IPS-NIHi7 (cell line): ENCODE results near the gene FOXJ3.

Source experiments
- DNase-seq: peaks from one replicate; pipeline ENCODE4 v3.0.0; 2012; ENCODE audit warnings: mixed read lengths; ENCODE audit errors: extremely low spot score

The FOXJ3 gene

GRCh38 chr1:42311138-42311537 is 23.9 kb downstream of the FOXJ3 start:
- DNase-seq = no peak

DNA sequence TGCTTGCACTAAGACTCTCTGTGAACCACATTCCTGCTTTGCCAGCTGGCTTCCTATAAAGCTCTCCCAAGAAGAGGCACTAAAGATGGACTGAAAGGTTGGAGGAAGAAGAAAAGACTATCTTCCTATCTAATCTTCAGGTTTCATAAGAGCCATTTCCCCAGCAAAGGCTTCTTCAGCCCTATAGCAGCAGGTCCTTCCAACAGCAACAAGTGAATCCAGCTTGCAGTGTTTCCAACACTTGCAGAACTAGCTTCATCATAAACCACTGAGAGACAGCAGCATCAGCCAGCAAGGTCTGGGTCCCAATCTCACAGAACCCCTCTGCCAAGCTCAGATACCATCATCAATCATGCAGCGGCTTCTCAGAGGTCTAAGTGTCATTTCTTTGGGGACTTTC is 28.1 kb downstream of the FOXJ3 start:
- no peak for DNase-seq

DNA sequence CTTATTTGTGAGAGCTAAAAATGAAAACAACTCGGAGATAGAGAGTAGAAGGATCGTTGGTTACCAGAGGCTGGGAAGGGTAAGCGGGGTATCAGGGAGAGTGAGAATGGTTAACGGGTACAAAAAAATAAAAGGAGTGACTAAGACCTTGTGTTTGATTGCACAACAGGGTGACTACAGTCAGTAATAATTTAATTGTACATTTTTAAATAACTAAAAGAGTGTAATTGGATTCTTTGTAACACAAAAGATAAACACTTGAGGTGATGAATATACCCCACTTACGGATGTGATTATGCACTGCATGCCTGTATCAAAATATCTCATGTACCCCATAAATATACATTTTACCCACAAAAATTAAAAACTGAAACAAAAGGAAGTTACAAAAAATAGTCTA is 29.4 kb downstream of the FOXJ3 start:
- no peak for DNase-seq

DNA sequence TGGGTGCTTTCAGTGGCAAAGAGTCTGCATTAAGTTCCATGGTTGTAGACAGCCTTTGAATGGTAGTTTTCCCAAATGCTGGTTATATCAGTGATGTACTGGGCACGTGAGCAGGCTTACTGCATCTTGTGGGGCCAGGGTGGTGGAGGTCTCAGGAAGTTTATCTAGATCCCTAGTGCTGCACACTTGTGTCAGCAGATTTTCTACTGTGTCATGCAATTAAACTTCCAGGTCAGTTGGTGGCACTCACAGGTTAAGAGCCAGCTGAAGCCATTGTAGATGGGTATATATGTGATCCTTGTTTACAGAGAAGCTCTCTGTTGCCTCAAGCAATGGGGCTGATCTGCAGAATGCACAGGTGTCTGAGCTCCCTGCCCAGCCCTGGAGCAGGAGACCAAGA is 33.0 kb downstream of the FOXJ3 start:
- DNase-seq = no peak

DNA sequence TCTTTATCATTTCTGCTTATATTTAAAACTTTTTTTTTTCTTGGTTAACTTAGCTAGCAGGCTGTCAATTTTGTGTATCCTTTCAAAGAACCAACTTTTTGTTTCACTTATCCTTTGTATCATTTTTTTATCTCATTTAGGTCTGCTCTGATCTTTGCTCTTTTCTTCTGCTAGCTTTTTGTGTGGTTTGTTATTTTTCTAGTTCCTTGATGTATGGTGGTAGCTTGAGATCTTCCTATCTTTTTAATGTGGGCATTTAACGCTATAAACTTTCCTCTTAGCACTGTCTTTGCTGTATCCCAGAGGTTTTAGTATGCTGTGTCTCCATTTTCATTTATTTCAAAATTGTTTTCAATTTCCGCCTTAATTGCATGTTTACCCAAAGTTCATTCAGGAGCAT is 36.5 kb downstream of the FOXJ3 start:
- no peak for DNase-seq

DNA sequence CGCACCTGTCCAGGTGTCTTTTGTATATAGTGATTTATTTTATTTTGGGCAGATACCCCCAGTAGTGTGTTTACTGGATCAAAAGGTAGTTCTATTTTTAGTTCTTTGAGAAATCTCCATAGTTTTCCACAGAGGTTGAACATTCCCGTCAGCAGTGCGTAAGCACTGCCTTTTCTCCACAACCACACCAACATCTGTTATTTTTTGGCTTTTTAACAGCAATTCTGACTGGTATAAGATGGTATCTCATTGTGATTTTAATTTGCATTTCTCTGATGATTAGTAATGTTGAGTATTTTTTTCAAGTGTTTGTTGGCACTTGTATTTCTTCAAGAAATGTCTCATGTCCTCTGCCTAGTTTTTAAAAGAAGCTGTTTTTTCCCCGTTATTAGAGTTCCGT is 39.2 kb downstream of the FOXJ3 start:
- no peak for DNase-seq

- no peak for DNase-seq
Observed at GRCh38 chr1:42290130-42290529, 44.9 kb downstream of the FOXJ3 start.

DNA sequence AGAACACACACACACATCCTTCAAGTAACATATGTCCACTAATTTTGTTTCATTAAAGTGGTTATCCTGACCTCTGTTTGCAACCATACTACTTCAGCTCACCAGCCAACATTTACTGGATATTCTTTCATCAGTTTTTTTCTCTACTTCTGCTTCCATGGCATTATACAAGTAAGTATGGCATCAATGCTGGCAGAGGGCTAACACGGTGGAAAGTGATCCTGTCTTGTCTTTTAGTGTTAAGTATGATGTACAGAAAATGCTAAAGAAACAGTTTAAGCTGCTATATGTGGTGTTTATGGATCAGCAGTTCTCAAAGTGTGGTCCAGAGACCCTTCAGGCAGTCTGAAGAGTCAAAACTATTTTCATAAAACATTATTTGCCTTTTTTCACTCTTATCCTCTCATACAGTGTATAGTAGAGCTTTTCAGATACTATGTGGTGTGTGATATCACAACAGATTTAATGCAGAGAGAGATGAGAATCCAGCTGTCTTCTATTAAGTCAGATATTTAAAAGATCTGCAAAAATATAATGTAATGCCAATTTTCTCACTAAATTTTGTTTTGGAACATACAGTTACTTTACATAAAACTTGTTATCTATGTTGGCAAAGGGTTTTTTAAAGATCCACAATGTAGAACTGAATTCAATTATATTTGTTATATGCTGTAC is 46.6 kb downstream of the FOXJ3 start:
- DNase-seq = no peak

DNA sequence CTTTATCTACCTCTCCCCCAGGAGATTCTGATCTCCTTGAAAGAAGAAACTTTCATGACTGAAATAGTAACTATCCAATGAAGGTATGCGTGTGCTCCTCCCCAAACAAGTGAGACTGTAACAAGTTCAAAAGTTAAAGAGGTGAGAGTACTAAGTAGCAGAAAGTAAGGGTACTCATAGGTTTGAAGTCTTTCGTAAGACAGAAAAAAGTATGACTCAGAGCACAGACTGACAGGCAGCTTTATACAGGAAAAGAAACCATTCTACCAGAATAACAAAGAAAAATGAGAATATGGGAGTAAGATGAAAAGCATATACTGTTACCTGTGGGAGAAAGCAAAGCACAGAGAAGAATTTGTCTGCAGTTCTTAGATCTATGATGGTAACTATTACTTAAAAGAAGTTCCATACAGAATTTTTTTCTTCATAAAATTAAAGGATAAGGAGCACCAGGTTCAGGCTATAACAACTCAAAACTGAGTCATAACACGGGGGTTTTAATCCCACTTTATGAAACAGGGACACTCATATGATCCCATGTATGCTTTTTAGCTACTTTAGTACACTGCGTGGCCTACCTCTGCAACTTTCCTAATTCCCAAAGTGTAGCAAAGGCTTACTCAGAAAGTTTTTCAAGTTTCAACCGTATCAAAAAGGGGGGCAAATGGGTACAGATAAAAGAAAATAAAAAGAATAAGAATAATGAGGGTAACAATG is 52.0 kb downstream of the FOXJ3 start:
- DNase-seq = no peak

- no peak for DNase-seq
Observed at GRCh38 chr1:42282024-42282579, 52.9 kb downstream of the FOXJ3 start.

DNA sequence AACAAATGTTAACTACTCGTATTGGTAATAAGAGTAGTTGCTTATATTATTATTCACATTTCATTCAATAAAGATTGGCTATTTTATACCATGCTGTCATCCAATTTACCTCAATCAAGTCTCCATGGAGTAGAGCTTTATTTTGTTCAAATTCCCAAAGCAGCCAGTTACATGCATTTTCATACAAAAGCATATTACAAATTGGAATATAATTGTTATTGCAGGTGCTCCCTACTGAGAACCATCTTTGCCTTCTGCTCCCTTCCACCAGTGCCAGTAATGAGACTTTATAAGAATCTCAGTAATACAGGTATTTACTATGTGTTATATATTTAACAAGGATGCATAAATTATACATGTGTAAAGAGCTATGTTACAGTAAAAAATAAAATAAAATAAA is 54.2 kb downstream of the FOXJ3 start:
- no peak for DNase-seq

- DNase-seq = no peak
Observed at GRCh38 chr1:42279055-42279454, 56.0 kb downstream of the FOXJ3 start.

- DNase-seq = no peak
Observed at GRCh38 chr1:42272920-42273319, 62.1 kb downstream of the FOXJ3 start.

GRCh38 chr1:42267904-42268303 is 67.1 kb downstream of the FOXJ3 start:
- no peak for DNase-seq

DNA sequence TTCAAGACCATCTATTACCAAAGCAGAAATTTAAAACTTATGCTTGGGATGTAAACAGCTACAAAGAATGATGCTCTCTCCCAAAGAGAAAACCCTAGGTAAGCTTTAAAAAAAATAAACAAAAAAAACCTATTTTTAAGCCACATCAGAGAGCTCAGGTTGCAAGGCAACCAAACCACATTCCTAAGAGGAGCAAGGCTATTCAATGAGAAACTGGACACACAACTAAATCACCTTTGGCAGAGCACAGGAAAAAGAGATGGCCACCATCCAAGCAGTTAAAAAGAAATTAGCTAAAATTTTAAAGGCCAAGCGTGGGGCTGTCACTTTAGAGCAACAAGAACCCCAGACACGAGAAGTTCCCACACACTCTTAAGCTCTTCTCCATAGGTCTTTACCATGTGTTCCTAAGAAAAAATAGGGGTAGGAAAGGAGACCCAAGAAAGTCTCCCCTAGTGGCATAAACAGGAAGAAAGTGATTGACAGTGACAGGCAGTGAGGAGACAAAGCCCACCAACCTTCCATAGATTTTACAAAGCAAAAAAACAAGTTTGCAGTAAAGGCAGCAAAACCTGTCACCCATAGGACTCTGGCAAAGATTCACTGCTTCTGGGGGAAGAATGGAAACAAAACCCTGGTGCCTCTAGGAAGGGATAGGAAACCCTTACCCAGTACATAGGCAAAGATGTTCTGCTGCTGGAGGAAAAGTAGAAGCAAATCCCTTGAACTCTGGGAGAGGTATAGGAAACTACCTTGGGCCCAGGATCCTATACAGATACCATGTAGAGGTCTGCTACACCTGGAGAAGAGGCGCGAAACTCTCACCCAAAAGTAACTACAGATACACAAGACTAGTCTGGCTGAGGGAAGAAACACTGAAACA is 68.5 kb downstream of the FOXJ3 start:
- peak; percentile 13 for DNase-seq

DNA sequence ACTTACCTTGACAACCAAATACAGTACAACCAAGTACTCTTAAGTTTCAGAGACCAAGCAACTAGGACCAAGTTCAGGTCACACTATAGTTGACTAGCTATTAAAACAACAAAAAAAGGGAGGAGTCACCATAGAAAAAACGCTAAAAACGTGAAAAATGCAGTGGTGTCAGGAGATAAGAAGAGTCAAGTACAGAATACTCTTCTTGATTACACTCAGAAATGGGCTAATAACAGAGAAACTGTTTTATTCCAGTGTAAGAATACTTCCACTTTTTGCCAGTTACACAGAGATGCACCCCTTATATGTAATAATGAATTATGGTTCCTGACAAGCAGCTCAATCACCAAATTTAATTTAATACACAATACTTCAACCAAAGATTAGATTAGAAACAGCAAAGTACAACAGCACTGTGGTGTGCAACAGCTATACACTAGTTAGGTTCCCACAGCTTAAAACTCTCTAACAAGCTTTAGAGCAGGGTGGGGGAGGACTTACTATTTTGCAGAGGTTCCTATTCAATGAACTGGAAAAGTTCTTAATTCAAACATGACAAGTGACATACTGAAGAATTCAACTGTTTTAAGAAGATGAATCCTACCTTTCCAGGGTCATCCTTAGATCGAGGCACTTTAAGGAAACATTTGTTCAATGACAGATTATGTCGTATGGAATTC is 70.4 kb downstream of the FOXJ3 start:
- no peak for DNase-seq

DNA sequence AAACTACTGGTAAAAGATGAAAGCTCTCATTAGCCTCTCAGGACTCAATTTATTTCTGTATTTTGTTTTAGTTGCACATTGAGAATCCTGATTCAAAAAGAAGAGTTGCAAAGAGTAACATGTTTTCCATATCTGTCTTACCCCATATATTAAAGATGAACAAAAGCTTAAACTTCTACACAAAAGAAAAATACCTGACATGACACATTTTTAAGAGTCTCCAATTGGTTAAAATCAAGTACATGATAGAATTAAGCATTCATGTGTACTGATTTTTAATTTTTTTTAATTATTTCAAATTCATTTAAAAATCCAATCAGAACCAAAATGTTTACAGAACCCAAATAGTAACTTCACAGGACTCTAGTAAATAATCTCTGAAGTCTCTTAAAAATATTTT is 72.0 kb downstream of the FOXJ3 start:
- DNase-seq = no peak

- no peak for DNase-seq
Observed at GRCh38 chr1:42260376-42261070, 74.5 kb downstream of the FOXJ3 start.

GRCh38 chr1:42259739-42260064 is 75.3 kb downstream of the FOXJ3 start:
- DNase-seq = no peak

DNA sequence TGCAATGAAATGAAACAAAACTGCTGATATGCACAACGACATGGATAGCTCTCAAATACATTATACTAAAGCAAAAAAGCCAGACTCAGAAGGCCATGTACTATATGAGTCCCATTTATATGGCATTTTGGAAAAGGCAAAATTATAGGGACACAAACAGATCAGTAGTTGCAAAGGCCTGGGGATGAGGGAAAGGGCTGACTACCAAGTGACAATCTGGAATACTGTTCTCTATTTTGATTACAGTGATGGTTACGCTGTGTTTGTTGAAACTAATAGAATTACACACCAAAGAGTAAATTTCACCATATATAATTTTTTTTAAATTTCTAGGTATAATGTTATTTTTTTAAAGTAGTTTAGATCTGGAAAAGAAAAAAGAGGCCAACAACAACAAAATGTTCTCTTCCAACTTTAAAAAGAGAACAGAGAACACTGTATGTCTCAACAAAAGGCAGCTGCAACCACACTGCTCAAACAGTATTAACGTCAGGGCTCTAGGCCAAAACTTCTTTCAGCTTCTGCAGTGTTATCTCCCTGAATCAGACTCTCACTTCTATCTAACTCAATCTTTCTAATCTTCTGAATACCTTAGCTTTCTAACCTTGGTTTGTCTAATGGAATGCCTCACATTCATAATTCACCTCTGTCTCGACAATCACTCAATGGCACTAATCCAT is 75.8 kb downstream of the FOXJ3 start:
- DNase-seq = no peak

GRCh38 chr1:42258218-42258617 is 76.8 kb downstream of the FOXJ3 start:
- DNase-seq = no peak
